HepG2 (cell line): Measurements from ENCODE around the gene ANKS4B. TPM values are rescaled to one million over a fixed set of nuclear protein-coding genes. Genes with fewer than 3 reads are reported as not detected.

Experiments used
- BHLHE40 ChIP-seq: IDR thresholded peaks from 2 replicates; pipeline ENCODE4 v1.6.1; 2011; ENCODE audit warnings: low read length, improper control_type of control experiment
- ETS1 ChIP-seq: sonication (generic); formaldehyde crosslinking; IDR thresholded peaks from 2 replicates; pipeline ENCODE4 v1.4.0; 2020; ENCODE audit warnings: missing genetic modification reagents
- FOSL2 ChIP-seq: sonication (generic); formaldehyde crosslinking; IDR thresholded peaks from 2 replicates; pipeline ENCODE4 v1.4.0; 2020; ENCODE audit warnings: missing genetic modification reagents
- HES4 ChIP-seq: sonication (generic); formaldehyde crosslinking; IDR thresholded peaks from 2 replicates; pipeline ENCODE4 v1.9.0; 2021; ENCODE audit warnings: mild to moderate bottlenecking, missing genetic modification reagents, borderline replicate concordance
- HNF4A ChIP-seq: sonication (generic); formaldehyde crosslinking; IDR thresholded peaks from 2 replicates; pipeline ENCODE4 v1.4.0; 2020; ENCODE audit warnings: missing genetic modification reagents
- HOXA9 ChIP-seq: sonication (generic); formaldehyde crosslinking; IDR thresholded peaks from 2 replicates; pipeline ENCODE4 v1.8.1; 2022; ENCODE audit warnings: missing genetic modification reagents, mild to moderate bottlenecking, moderate library complexity, borderline replicate concordance
- KMT2A ChIP-seq: sonication (generic); formaldehyde crosslinking; IDR thresholded peaks from 2 replicates; pipeline ENCODE4 v1.4.0; 2020; ENCODE audit warnings: missing genetic modification reagents
- MIER2 ChIP-seq: IDR thresholded peaks from 2 replicates; pipeline ENCODE4 v1.6.1; 2016; ENCODE audit warnings: missing biosample characterization, missing genetic modification reagents
- NCOR1 ChIP-seq: fragments of 200-600 bp; sonication (generic); IDR thresholded peaks from 2 replicates; pipeline ENCODE4 v1.7.0; 2017; ENCODE audit warnings: antibody characterized with exemption, low read length, borderline replicate concordance
- NFKBIZ ChIP-seq: IDR thresholded peaks from 2 replicates; pipeline ENCODE4 v1.6.1; 2018; ENCODE audit warnings: missing genetic modification reagents, missing compliant biosample characterization
- RARA ChIP-seq: IDR thresholded peaks from 2 replicates; pipeline ENCODE4 v1.6.1; 2016; ENCODE audit warnings: missing genetic modification reagents, missing compliant biosample characterization
- SRF ChIP-seq: IDR thresholded peaks from 2 replicates; pipeline ENCODE4 v1.6.1; 2011; ENCODE audit warnings: mild to moderate bottlenecking, low read depth, low read length, moderate library complexity
- STAG1 ChIP-seq: sonication (generic); formaldehyde crosslinking; IDR thresholded peaks from 2 replicates; pipeline ENCODE4 v1.4.0; 2020; ENCODE audit warnings: missing genetic modification reagents
- TAF1 ChIP-seq: sonication (generic); formaldehyde crosslinking; IDR thresholded peaks from 2 replicates; pipeline ENCODE4 v1.4.0; 2020; ENCODE audit warnings: missing genetic modification reagents
- TOPORS ChIP-seq: sonication (generic); formaldehyde crosslinking; IDR thresholded peaks from 2 replicates; pipeline ENCODE4 v1.8.0; 2023; ENCODE audit warnings: mild to moderate bottlenecking, missing genetic modification reagents
- ZGPAT ChIP-seq: IDR thresholded peaks from 2 replicates; pipeline ENCODE4 v1.6.1; 2016; ENCODE audit warnings: mild to moderate bottlenecking
- ZSCAN12 ChIP-seq: sonication (generic); formaldehyde crosslinking; IDR thresholded peaks from 2 replicates; pipeline ENCODE4 v1.9.0; 2021; ENCODE audit warnings: mild to moderate bottlenecking, missing genetic modification reagents
- polyA plus RNA-seq, 8 experiments: library from polyadenylated mRNA; depleted of rRNA in 3 of 8; stranded (reverse) in 7 of 8; unstranded in 1 of 8; fragments of >200 nt; fragmentation: Illumina TruSeq in 4 of 8; extraction: Trizol in 4 of 8; gene quantifications; 2 replicates each; pipeline versions ENCODE4 v1.2.1 to v1.2.3, GENCODE V29; 2011 to 2016; ENCODE audit warnings: low read depth in 4 of 8, missing spikeins in 1 of 8, mixed read lengths in 1 of 8; ENCODE audit not compliant: insufficient read depth in 1 of 8
- total RNA-seq, 5 experiments: library from RNA; depleted of rRNA; stranded (reverse); fragments of >200 nt; fragmentation: Illumina TruSeq; extraction: Trizol; gene quantifications; 2 replicates each; pipeline ENCODE4 v1.2.3, GENCODE V29; 2016; ENCODE audit warnings: low read depth in 1 of 5
- TF ChIP-seq, protein P1 (sequence below): sonication (generic); formaldehyde crosslinking; IDR thresholded peaks from 2 replicates; pipeline ENCODE4 v1.4.0; 2020; ENCODE audit warnings: missing genetic modification reagents, borderline replicate concordance
- TF ChIP-seq, protein P2 (sequence below): sonication (generic); formaldehyde crosslinking; IDR thresholded peaks from 2 replicates; pipeline ENCODE4 v1.4.0; 2020; ENCODE audit warnings: missing genetic modification reagents, low read depth, mild to moderate bottlenecking, borderline replicate concordance
- TF ChIP-seq, protein P3 (sequence below): sonication (generic); formaldehyde crosslinking; IDR thresholded peaks from 2 replicates; pipeline ENCODE4 v1.4.0; 2020; ENCODE audit warnings: missing genetic modification reagents

Gene ANKS4B
- total and polyA plus RNA-seq, 2 of the 13 experiments (the other 11 are each of a cell fraction or from before 2014, with no cell fraction given): 6.5 to 30.0 TPM

GRCh38 chr16:21300309-21301167 lies 67.0 kb downstream of the ANKS4B start (continued):
- TF ChIP-seq ZSCAN12 (CRISPR knock-in tag) (no peak), HNF4A (no peak), SRF (peak; percentile 52; the same call in 1 of the 2 replicates), TAF1 (CRISPR knock-in tag) (peak; percentile 47; the same call in 1 of the 2 replicates), NFKBIZ (CRISPR knock-in tag) (peak; percentile 91; the same call in 1 of the 2 replicates), NCOR1 (peak; percentile 58; the same call in 1 of the 2 replicates), BHLHE40 (peak; percentile 97), KMT2A (CRISPR knock-in tag) (peak; percentile 91), RARA (peak; percentile 50; the same call in 1 of the 2 replicates), HES4 (CRISPR knock-in tag) (0 out of 2 replicates have a peak, but pooled peaks have one; percentile 47), TOPORS (peak; percentile 59; the same call in 1 of the 2 replicates), FOSL2 (CRISPR knock-in tag) (peak; percentile 98), ETS1 (no peak), ZGPAT (CRISPR knock-in tag) (peak; percentile 93), HOXA9 (CRISPR knock-in tag) (no peak), STAG1 (CRISPR knock-in tag) (peak; percentile 100), MIER2 (CRISPR knock-in tag) (peak; percentile 85)
- TF ChIP-seq, protein P1, sequence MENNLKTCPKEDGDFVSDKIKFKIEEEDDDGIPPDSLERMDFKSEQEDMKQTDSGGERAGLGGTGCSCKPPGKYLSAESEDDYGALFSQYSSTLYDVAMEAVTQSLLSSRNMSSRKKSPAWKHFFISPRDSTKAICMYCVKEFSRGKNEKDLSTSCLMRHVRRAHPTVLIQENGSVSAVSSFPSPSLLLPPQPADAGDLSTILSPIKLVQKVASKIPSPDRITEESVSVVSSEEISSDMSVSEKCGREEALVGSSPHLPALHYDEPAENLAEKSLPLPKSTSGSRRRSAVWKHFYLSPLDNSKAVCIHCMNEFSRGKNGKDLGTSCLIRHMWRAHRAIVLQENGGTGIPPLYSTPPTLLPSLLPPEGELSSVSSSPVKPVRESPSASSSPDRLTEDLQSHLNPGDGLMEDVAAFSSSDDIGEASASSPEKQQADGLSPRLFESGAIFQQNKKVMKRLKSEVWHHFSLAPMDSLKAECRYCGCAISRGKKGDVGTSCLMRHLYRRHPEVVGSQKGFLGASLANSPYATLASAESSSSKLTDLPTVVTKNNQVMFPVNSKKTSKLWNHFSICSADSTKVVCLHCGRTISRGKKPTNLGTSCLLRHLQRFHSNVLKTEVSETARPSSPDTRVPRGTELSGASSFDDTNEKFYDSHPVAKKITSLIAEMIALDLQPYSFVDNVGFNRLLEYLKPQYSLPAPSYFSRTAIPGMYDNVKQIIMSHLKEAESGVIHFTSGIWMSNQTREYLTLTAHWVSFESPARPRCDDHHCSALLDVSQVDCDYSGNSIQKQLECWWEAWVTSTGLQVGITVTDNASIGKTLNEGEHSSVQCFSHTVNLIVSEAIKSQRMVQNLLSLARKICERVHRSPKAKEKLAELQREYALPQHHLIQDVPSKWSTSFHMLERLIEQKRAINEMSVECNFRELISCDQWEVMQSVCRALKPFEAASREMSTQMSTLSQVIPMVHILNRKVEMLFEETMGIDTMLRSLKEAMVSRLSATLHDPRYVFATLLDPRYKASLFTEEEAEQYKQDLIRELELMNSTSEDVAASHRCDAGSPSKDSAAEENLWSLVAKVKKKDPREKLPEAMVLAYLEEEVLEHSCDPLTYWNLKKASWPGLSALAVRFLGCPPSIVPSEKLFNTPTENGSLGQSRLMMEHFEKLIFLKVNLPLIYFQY (CRISPR knock-in tag): peak; percentile 84; the same call in 1 of the 2 replicates
- TF ChIP-seq, protein P2, sequence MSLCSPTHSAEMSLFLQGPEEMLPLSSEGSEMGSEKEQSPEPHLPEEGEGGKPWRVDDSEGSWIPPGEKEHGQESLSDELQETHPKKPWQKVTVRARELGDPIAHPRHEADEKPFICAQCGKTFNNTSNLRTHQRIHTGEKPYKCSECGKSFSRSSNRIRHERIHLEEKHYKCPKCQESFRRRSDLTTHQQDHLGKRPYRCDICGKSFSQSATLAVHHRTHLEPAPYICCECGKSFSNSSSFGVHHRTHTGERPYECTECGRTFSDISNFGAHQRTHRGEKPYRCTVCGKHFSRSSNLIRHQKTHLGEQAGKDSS (CRISPR knock-in tag): peak; percentile 92; the same call in 1 of the 2 replicates
- TF ChIP-seq, protein P3, sequence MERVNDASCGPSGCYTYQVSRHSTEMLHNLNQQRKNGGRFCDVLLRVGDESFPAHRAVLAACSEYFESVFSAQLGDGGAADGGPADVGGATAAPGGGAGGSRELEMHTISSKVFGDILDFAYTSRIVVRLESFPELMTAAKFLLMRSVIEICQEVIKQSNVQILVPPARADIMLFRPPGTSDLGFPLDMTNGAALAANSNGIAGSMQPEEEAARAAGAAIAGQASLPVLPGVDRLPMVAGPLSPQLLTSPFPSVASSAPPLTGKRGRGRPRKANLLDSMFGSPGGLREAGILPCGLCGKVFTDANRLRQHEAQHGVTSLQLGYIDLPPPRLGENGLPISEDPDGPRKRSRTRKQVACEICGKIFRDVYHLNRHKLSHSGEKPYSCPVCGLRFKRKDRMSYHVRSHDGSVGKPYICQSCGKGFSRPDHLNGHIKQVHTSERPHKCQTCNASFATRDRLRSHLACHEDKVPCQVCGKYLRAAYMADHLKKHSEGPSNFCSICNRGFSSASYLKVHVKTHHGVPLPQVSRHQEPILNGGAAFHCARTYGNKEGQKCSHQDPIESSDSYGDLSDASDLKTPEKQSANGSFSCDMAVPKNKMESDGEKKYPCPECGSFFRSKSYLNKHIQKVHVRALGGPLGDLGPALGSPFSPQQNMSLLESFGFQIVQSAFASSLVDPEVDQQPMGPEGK: peak; percentile 76
